GM12892 (cell line): ENCODE data around the gene GNA14.

Experiments
- POLR2A ChIP-seq: IDR thresholded peaks from 2 replicates; pipeline ENCODE4 v1.6.1; 2011; ENCODE audit warnings: low read depth, low read length, control low read depth
- POLR2AphosphoS5 ChIP-seq: IDR thresholded peaks from 2 replicates; pipeline ENCODE4 v1.6.1; 2011; ENCODE audit warnings: low read depth, low read length, control low read depth
- TAF1 ChIP-seq: IDR thresholded peaks from 2 replicates; pipeline ENCODE4 v1.6.1; 2011; ENCODE audit warnings: low read depth, mild to moderate bottlenecking, control low read depth, low read length, borderline replicate concordance

GRCh38 chr9:77497322-77498198 is 150.6 kb downstream of the GNA14 start:
- no peak for TF ChIP-seq POLR2A
- TF ChIP-seq POLR2AphosphoS5, result no peak
- TF ChIP-seq TAF1, result no peak
